ENCODE measurements around the gene CRLF1. TPM values are rescaled to one million over a fixed set of nuclear protein-coding genes. Genes with fewer than 3 reads are reported as not detected.

The CRLF1 gene
- total RNA-seq, 1 experiment from 2014 or later: 16.2 TPM

DNA sequence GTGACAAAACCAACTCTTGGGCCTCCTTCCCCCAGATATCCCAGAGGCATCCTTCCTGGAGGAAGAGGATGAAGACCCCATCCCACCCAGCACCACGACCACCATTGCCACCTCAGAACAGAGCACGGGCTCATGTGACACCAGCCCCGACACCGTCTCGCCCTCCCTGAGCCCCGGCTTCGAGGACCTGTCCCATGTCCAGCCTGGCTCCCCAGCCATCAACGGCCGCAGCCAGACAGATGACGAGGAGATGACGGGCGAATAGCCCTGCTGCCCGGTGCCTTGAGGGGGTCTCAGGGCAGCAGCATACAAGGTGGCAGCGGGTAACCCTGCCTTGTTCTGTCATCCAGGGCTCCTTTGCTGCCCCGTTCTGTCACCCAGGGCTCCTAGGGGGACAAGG is 38.2 kb downstream of the CRLF1 start:
- Histone ChIP-seq H3K56ac (ENCODE audit: insufficient read length, low read depth, low read length) (no peak overlapping the region), H3K27me3 (ENCODE audit: insufficient read depth, low read length) (no peaks in the 10 kb centered on the region), H3K4me2 (ENCODE audit: insufficient read depth, insufficient read length, low read length) (no peak overlapping the region), H2BK5ac (ENCODE audit: insufficient read length, low read length) (no peak overlapping the region), H3K4ac (ENCODE audit: low read depth, low read length) (no peak overlapping the region), H3K27ac (ENCODE audit: insufficient read length, low read depth, low read length) (no peak overlapping the region), H3K9me3 (ENCODE audit: control insufficient read depth, low read depth, low read length) (no peaks in the 10 kb centered on the region), H2AK5ac (ENCODE audit: insufficient read length, low read length) (no peak overlapping the region), H3T11ph (ENCODE audit: low read length) (no peak overlapping the region), H3K9ac (ENCODE audit: extremely low read depth, insufficient read length, low read length) (no peak overlapping the region), H2BK20ac (ENCODE audit: low read depth, low read length, poor library complexity, severe bottlenecking) (no peak overlapping the region), H3K23ac (ENCODE audit: insufficient read length, low read depth, low read length) (no peak overlapping the region), H4K8ac (replicated peaks; ENCODE audit: insufficient read length, low read depth, low read length) (no peak overlapping the region), H3K14ac (ENCODE audit: insufficient read depth, low read length) (no peak overlapping the region), H3K23me2 (ENCODE audit: insufficient read length, low read depth, low read length, poor library complexity, severe bottlenecking) (peaks cover 12% of the 10 kb centered on the region), H3K79me2 (ENCODE audit: insufficient read depth, low read length) (peaks cover 14% of the 10 kb centered on the region), H2BK12ac (ENCODE audit: insufficient read length, low read depth, low read length) (no peak overlapping the region), H4K91ac (ENCODE audit: insufficient read length, low read depth, low read length) (no peak overlapping the region), H3K79me1 (ENCODE audit: insufficient read depth, low read depth, low read length, poor library complexity, severe bottlenecking) (peaks cover 4% of the 10 kb centered on the region), H2BK15ac (ENCODE audit: low read depth, low read length) (no peak overlapping the region), H4K5ac (ENCODE audit: insufficient read length, low read depth, low read length) (no peak overlapping the region), H4K20me1 (ENCODE audit: control insufficient read depth, insufficient read depth, insufficient read length) (peaks cover 2% of the 10 kb centered on the region), H2AFZ (ENCODE audit: low read length) (no peak overlapping the region), H3K4me1 (ENCODE audit: insufficient read depth, low read length) (peaks cover 8% of the 10 kb centered on the region; the same call in 1 of the 2 replicates), H2BK120ac (ENCODE audit: low read depth, low read length, poor library complexity, severe bottlenecking) (no peak overlapping the region), H3K18ac (ENCODE audit: insufficient read length, low read depth, low read length) (no peak overlapping the region)
- no peak overlapping the region for H3K4me3 Mint-ChIP-seq
- peaks cover 44 to 86% (median 72%) of the 10 kb centered on the region in 3 experiments for H3K36me3 Mint-ChIP-seq (ENCODE audit: insufficient read depth in 1 of 3, low read depth in 3 of 3)
- no peaks in the 10 kb centered on the region for H3K27me3 Mint-ChIP-seq (ENCODE audit: low read depth)
- no CpG with 5 or more reads among the region's 15 CpGs for WGBS (ENCODE audit: extremely low coverage, insufficient read length, low lambda C conversion rate)
- TF ChIP-seq, protein P1, sequence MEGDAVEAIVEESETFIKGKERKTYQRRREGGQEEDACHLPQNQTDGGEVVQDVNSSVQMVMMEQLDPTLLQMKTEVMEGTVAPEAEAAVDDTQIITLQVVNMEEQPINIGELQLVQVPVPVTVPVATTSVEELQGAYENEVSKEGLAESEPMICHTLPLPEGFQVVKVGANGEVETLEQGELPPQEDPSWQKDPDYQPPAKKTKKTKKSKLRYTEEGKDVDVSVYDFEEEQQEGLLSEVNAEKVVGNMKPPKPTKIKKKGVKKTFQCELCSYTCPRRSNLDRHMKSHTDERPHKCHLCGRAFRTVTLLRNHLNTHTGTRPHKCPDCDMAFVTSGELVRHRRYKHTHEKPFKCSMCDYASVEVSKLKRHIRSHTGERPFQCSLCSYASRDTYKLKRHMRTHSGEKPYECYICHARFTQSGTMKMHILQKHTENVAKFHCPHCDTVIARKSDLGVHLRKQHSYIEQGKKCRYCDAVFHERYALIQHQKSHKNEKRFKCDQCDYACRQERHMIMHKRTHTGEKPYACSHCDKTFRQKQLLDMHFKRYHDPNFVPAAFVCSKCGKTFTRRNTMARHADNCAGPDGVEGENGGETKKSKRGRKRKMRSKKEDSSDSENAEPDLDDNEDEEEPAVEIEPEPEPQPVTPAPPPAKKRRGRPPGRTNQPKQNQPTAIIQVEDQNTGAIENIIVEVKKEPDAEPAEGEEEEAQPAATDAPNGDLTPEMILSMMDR (conservative IDR thresholded peaks at IDR 0.05): no peak
- no peak overlapping the region for H3K27ac Mint-ChIP-seq
- H3K9me3 Mint-ChIP-seq: no peaks in the 10 kb centered on the region
- peaks cover 11 to 14% of the 10 kb centered on the region in 2 experiments for H3K4me1 Mint-ChIP-seq
- DNase-seq: no peak

Data from H9 (cell line).